ENCODE measurements around the gene EXTL2. TPM values are rescaled to one million over a fixed set of nuclear protein-coding genes. Genes with fewer than 3 reads are reported as not detected.

EXTL2 gene
- total RNA-seq, 2 donors from 2014 or later = 9.6 to 14.5 TPM

Other genes starting within 250 kb of the EXTL2 start
- gene VCAM1, start 175.1 kb downstream of the EXTL2 start, total RNA-seq = 10 to 100 TPM; 42.4 to 77.6 TPM
- 10 to 100 TPM; 26.8 to 54.7 TPM for gene SLC30A7, start 1.2 kb upstream of the EXTL2 start, total RNA-seq
- gene DPH5, start 130.9 kb upstream of the EXTL2 start, total RNA-seq = 10 to 100 TPM; 11.5 to 26.7 TPM